Glutamatergic neuron (in vitro differentiated cells): Measurements from ENCODE around the gene OR2A14. TPM values are rescaled to one million over a fixed set of nuclear protein-coding genes. Genes with fewer than 3 reads are reported as not detected.

Experiments used
- DNase-seq: peaks from one replicate; pipeline ENCODE4 v3.0.0; 2022
- H3K27ac Mint-ChIP-seq: one replicate; pipeline ENCODE4 v1.8.0; 2020; ENCODE audit warnings: mild to moderate bottlenecking, mixed read lengths, inconsistent platforms; ENCODE audit not compliant: unreplicated experiment
- H3K27me3 Mint-ChIP-seq: one replicate; pipeline ENCODE4 v1.8.0; 2020; ENCODE audit warnings: mild to moderate bottlenecking, moderate library complexity, mixed read lengths, inconsistent platforms; ENCODE audit not compliant: unreplicated experiment
- H3K36me3 Mint-ChIP-seq: one replicate; pipeline ENCODE4 v1.8.0; 2020; ENCODE audit warnings: mild to moderate bottlenecking, mixed read lengths, inconsistent platforms; ENCODE audit not compliant: unreplicated experiment
- H3K4me1 Mint-ChIP-seq: one replicate; pipeline ENCODE4 v1.8.0; 2020; ENCODE audit warnings: mild to moderate bottlenecking, low read depth, mixed read lengths, inconsistent platforms; ENCODE audit not compliant: unreplicated experiment
- H3K4me3 Mint-ChIP-seq: one replicate; pipeline ENCODE4 v1.8.0; 2020; ENCODE audit warnings: mild to moderate bottlenecking, mixed read lengths, inconsistent platforms; ENCODE audit not compliant: unreplicated experiment
- H3K9me3 Mint-ChIP-seq: one replicate; pipeline ENCODE4 v1.8.0; 2020; ENCODE audit warnings: mild to moderate bottlenecking, moderate library complexity, mixed read lengths, inconsistent platforms; ENCODE audit not compliant: unreplicated experiment
- long read RNA-seq: library from polyadenylated mRNA; unstranded; transcript quantifications from one replicate; pipeline ENCODE4 v2.0.0, GENCODE V29; 2020; ENCODE audit not compliant: unreplicated experiment
- total RNA-seq: library from RNA; stranded (reverse); fragmentation: NEBNext Ultra II Directional; extraction: Animal tissue kit (Norgen Biotek cat#: 25700); gene quantifications from one replicate; pipeline ENCODE4 v1.2.1, GENCODE V29; 2021; ENCODE audit not compliant: unreplicated experiment
- TF ChIP-seq, protein P1 (sequence below): fragments of 200-600 bp; sonication (generic); IDR thresholded peaks from one replicate; pipeline ENCODE4 v1.5.0; 2021; ENCODE audit not compliant: partially characterized antibody, unreplicated experiment

OR2A14 gene
- not detected for total RNA-seq
- long read RNA-seq, result 0 reads

DNA sequence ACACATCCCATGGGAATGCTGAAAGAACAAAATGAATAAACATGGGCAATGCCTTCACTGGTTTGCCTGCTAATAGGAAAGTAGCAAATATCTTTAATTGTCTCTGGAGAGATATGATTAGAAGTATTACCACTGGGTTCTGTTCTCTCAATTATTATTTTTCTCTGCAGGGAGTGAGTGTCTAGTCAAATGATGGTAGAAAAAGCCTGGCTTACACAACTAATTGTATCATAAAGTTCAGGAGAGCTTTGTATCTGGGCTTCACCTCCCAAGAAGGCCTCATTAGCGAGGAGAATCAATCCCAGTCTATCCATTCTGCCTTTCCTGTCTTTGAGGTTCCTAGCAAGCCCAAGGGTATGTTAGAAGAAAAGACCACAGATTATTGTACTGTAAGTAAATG, at the start of gene OR2A14:
TSS of gene OR2A14 (plus strand) at position 301 of the 400 bp plus-strand sequence. CDS start 5,937 bp downstream, outside the sequence.
- DNase-seq, result no peak
- Mint-ChIP-seq H3K4me3 (no peak within 1 kb of the TSS), H3K36me3 (no peaks in the 10 kb centered on the region), H3K27ac (no peak within 1 kb of the TSS), H3K9me3 (peaks cover 4% of the 10 kb centered on the region), H3K4me1 (peaks cover 24% of the 10 kb centered on the region), H3K27me3 (no peaks in the 10 kb centered on the region)
- TF ChIP-seq, protein P1, sequence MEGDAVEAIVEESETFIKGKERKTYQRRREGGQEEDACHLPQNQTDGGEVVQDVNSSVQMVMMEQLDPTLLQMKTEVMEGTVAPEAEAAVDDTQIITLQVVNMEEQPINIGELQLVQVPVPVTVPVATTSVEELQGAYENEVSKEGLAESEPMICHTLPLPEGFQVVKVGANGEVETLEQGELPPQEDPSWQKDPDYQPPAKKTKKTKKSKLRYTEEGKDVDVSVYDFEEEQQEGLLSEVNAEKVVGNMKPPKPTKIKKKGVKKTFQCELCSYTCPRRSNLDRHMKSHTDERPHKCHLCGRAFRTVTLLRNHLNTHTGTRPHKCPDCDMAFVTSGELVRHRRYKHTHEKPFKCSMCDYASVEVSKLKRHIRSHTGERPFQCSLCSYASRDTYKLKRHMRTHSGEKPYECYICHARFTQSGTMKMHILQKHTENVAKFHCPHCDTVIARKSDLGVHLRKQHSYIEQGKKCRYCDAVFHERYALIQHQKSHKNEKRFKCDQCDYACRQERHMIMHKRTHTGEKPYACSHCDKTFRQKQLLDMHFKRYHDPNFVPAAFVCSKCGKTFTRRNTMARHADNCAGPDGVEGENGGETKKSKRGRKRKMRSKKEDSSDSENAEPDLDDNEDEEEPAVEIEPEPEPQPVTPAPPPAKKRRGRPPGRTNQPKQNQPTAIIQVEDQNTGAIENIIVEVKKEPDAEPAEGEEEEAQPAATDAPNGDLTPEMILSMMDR, result no peak

DNA sequence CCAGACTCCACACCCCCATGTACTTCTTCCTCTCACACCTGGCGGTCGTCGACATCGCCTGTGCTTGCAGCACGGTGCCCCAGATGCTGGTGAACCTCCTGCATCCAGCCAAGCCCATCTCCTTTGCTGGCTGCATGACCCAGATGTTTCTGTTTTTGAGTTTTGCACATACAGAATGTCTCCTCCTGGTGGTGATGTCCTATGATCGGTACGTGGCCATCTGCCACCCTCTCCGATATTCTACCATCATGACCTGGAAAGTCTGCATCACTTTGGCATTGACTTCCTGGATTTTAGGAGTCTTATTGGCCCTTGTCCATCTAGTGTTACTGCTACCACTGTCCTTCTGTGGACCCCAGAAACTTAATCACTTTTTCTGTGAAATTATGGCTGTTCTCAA, 48.6 kb upstream of the OR2A14 start:
- no peaks in the 10 kb centered on the region for H3K27me3 Mint-ChIP-seq
- no peaks in the 10 kb centered on the region for H3K9me3 Mint-ChIP-seq
- no peak for DNase-seq
- H3K4me1 Mint-ChIP-seq, result peaks cover 6% of the 10 kb centered on the region
- no peak overlapping the region for H3K4me3 Mint-ChIP-seq
- H3K27ac Mint-ChIP-seq, result no peak overlapping the region
- TF ChIP-seq, protein P1, result no peak
- no peaks in the 10 kb centered on the region for H3K36me3 Mint-ChIP-seq

- Mint-ChIP-seq H3K27me3 (no peaks in the 10 kb centered on the region), H3K9me3 (no peaks in the 10 kb centered on the region), H3K4me3 (no peak within 1 kb of the TSS), H3K36me3 (no peaks in the 10 kb centered on the region), H3K27ac (no peak within 1 kb of the TSS), H3K4me1 (no peaks in the 10 kb centered on the region)
- TF ChIP-seq, protein P1, result no peak
- no peak for DNase-seq
Measured at GRCh38 chr7:144085978-144086377, 37.0 kb upstream of the OR2A14 start, which contains the start of gene OR2A12. Gene OR2A12 (plus strand): TSS chr7:144086278. CDS start chr7:144095108, 8,830 bp downstream.

DNA sequence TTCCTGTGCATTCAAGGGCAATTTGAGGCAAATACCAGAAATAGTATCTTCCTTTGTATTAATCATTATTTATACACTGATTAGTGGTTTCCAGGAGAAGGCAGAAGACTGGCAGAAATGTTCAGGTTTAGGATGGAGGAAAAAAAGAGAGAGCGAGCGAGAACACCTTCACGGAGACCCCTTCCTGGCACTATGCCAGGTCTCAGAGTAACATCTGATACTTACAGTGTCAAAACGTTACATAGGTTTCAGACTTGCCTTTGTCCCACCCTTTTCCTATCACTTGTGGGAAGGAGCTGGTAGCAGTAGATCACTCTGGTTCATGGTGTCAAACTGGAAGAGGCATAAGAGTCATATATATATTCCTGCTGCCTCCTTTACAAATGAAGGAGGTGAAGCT, 36.2 kb upstream of the OR2A14 start:
- Mint-ChIP-seq H3K27ac (no peak overlapping the region), H3K4me1 (no peaks in the 10 kb centered on the region), H3K9me3 (no peaks in the 10 kb centered on the region), H3K4me3 (no peak overlapping the region), H3K36me3 (no peaks in the 10 kb centered on the region), H3K27me3 (no peaks in the 10 kb centered on the region)
- no peak for DNase-seq
- TF ChIP-seq, protein P1, result no peak

DNA sequence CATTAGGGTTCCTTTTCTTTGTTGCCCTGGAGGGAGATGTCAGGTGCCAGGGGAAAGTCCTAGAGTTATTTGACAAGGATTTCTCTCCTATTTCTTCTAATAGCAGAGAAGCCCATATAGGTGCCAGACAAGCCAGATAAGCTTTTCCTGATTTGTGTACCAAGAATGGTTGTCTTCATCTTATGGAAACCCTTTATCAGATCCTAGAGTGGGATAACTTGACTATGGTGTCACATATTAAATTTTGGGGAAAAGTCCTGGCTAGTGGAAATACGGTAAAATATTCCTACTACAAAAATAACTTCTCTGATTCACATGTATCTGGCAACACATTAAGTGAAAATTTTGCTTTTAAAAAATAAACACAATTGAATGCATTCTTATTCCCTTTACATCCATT, 35.7 kb upstream of the OR2A14 start:
- TF ChIP-seq, protein P1, result no peak
- no peak overlapping the region for H3K4me3 Mint-ChIP-seq
- no peaks in the 10 kb centered on the region for H3K4me1 Mint-ChIP-seq
- DNase-seq, result no peak
- H3K9me3 Mint-ChIP-seq, result no peaks in the 10 kb centered on the region
- H3K27ac Mint-ChIP-seq, result no peak overlapping the region
- no peaks in the 10 kb centered on the region for H3K27me3 Mint-ChIP-seq
- no peaks in the 10 kb centered on the region for H3K36me3 Mint-ChIP-seq
